GM12873 (cell line): ENCODE results near the gene LPP.

Source experiments
- TF ChIP-seq, protein P1 (sequence below): IDR thresholded peaks from 2 replicates; pipeline ENCODE4 v1.5.1; 2012; ENCODE audit warnings: low read depth, mild to moderate bottlenecking, moderate library complexity, low read length, control low read depth; ENCODE audit not compliant: insufficient read depth; ENCODE audit errors: missing control alignments

LPP gene

DNA sequence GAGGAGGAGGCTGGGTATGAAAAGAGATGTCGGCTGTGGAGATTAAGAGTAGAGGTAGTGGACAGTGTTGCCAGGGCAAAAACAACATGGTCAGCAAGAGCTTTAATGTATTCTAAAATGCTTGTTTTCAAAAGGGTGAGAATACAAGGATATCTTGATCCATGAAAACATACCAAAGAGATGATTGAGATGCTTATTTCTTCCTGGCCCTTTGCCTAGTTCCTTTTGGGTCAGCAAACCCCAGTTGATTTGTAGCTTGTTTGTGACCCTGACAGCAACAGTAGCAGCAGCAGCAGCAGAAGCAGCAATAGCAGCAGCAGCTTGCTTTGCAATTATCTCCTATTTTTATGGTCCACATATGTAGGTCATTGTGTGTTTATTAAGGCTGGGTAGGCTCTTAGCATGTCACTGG, 337.3 kb downstream of the LPP start:
- TF ChIP-seq, protein P1, sequence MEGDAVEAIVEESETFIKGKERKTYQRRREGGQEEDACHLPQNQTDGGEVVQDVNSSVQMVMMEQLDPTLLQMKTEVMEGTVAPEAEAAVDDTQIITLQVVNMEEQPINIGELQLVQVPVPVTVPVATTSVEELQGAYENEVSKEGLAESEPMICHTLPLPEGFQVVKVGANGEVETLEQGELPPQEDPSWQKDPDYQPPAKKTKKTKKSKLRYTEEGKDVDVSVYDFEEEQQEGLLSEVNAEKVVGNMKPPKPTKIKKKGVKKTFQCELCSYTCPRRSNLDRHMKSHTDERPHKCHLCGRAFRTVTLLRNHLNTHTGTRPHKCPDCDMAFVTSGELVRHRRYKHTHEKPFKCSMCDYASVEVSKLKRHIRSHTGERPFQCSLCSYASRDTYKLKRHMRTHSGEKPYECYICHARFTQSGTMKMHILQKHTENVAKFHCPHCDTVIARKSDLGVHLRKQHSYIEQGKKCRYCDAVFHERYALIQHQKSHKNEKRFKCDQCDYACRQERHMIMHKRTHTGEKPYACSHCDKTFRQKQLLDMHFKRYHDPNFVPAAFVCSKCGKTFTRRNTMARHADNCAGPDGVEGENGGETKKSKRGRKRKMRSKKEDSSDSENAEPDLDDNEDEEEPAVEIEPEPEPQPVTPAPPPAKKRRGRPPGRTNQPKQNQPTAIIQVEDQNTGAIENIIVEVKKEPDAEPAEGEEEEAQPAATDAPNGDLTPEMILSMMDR, result no peak

DNA sequence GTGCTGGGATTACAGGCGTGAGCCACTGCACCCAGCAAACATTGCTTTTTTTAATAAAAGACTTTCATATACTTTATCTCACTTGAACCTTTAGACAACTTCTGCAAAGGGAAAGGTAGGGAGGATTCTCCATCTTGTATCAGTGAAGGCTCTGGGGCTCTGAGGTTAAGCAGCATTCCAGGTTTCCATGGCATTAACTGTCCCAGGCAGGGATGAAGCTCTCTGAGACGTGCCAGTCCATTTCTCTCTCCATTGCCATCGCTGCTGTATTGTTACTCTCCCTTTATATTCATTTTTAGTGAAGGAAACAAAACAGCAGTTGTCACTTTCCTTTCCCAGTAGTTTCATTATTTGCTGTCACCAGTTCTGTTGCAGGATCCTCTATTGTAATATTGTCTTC, 342.4 kb downstream of the LPP start:
- TF ChIP-seq, protein P1, result no peak

DNA sequence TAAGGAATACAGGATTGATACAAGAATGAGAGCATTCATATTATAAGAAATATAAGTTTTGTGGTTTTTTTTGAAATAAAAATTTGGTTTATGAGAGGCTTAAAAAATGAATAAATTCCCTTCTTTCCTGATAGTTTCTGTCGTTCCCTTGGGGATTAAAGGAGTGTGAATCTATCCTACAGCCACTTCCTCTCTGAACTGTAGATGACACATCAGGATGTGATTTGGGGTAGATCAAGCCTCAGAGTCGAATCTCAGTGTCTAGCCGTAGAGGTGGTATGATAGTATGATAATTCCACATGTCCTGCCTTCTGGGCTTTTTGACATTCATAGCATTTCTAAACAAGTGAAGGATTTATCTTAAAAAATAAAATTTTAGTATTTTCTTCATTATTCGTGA, 343.1 kb downstream of the LPP start:
- TF ChIP-seq, protein P1, result no peak

DNA sequence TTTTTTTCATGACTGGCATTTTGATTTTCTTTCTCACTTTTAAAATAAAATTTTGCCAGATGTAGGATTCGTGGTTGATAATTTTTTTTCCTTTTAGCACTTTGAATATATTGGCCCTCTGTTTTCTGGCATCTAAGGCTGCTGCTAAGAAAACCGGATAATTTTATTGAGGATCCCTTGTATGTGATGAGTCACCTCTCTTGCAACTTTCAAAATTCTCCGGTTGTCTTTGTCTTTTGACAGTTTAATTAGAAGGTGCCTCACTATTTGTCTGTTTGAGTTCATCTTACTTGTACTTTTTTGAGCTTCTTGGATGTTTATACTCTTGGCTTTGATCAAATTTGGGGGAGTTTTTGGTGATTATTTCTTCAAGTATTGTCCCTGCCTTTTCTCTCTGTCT, 349.7 kb downstream of the LPP start:
- TF ChIP-seq, protein P1, result no peak

DNA sequence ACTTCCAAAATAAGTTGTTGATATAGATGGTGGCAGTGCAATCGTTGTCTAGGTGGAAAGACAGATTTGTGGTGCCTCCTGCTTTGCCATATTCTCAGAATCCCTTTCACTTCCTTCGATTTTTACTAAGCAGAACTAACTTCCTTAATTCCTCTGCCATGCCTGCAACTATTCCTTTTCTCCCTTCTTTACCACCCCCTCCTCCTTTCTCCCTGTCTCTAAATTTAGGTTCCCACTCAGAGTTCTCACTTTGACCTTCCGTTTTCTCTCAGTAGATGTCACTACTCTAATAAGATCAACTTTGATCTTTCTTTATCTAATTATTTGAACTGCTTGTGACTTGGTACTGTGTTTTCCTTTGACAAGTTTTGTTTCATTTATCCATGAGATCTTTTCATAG, 351.2 kb downstream of the LPP start:
- TF ChIP-seq, protein P1, result no peak

DNA sequence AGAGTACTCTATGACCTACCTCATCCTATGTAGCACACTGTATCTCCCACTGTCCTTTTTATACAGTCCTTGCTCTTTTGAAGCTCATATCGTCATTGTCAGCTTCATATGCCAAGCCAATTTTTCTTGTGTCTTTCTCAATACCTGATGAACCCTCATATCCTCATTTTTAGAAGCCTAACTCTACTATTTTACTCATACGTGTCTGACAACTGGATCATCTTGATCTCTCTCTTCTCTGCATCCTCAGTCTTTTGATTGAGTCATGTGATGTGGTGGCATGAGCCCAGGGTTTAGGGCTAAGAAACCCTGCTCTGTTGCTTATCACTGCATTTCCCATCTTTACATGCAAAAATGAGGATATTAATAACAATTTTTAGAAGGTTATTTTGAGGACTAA, 352.0 kb downstream of the LPP start:
- TF ChIP-seq, protein P1, result no peak

DNA sequence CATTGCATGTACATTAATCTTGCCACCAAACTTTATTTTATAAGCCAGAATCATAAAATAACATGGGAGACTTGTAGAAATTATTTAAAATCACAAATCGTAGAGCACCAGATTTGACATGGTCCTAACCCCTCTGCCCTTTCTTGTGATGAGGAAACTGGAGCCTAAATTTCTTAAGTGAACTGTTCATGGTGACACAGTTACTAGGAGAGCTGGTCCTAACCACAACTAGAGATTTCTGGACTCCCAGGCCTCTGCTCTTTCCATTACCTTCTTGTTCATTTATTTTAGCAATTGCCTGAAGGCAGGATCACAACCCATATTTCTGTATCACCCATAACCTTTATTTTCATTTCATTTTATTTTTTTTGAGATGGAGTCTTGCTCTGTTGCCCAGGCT, 352.5 kb downstream of the LPP start:
- TF ChIP-seq, protein P1, result no peak
